ENCODE data around the gene PTPN6.

PTPN6 gene

DNA sequence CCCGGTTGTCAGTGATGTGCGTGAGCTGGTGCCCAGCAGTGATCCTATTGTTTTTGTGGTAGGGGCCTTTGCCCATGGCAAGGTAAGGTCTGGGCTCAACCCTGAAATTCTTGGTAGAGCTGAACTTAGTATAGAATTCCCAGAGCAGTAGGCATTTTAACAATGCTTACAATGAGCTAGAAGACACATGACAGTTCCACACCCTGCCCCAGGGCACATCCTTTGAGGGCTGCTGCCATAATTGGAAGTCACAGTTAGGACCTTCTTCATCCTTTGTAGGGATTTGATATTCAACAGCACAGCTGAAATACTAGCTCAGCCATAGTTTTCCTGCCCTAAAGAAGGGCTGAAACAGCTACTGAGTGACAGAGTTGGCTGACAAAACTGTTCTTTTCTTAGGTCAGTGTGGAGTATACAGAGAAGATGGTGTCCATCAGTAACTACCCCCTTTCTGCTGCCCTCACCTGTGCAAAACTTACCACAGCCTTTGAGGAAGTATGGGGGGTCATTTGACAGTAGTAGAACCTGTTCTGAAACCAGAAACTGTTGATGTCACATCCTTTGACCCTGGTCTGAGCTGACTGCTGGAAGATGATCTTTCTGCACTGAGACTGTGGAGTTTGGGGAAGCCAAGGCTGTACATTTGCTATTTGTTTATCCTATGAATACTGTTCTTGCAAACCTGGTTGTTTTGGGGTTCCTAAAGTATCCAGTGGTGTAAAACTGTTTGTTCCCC, 24.3 kb downstream of the PTPN6 start:
- DNase-seq = no peak

DNA sequence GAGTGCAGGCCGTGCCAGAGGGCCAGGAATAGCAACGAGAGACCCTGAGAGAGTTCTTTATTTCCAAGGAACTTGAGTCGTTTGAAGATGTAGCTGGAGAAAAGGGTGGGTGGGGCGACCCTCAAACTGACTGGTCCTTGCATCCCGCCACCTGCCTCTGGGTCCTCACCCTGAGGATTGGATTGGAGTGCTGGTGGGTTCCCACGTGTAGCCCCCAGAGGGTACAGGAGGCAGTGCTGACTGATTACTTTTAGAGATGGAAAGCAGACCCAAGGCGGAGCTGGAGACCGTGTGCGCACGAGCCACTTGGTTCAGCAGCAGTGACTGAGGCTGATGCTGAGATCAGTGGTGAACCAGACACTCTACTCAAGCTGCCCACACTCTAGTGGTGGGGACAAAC, 26.5 kb downstream of the PTPN6 start:
- no peak for DNase-seq

DNA sequence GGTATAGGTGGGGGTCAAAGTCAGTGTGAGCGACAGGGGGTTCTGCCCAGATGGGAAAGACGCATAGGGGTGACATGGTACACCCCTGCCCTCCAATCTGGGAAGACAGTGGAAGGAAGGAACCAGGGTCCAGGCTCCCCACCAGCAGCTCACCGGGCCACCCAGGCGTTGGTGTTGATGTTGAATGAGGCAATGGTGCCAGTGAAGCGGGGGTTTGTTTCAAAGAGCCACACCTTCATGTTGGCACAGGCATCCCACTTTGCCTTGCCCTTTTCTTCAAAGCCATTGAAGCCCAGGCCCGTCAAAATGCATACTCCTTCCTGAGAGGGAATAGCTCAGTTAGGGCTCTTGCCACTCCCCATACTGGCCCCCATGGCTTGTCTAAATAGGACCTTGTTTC, 27.0 kb downstream of the PTPN6 start:
- DNase-seq = peak in 1 of 2 experiments; percentile 21

DNA sequence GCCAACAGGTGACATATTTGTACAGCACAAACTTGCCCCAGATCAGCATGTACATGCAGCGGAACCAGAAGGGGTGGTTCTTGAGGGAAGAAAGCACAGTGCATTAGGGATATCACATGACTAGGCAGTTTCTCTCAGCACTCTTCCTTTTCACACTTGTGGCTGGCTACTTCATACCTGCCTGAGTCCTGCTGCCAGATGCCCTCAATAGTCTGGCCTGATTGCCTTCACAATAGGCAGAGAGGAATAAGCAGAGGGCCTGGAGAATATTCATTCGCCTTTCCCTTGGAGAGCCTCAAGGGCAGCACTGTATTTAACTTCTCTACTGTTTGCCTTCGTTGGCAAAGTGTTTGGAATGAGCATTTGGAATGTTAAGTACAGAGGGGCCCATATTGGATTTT, 27.5 kb downstream of the PTPN6 start:
- DNase-seq = no peak

DNA sequence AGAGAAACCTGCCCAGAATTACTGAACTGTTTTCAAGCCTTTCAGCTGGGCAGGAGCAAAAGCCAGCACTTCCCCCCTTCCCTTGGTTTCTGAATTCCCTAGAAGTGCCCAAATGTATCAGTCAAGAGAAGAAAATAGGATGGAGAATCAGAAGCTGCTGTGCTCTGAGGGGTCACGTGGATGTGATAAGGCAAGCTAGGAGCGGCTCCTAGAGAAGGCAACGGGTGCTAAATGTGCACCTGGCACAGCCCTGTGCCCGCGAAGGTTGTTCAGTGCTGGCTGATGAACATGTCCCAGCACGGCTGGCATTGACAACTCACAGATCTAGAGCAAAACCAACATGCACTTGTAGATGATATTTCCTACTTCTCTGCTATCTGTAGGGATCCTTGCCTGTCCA, 27.9 kb downstream of the PTPN6 start:
- DNase-seq = no peak

- DNase-seq = no peak
These were observed 28.3 kb downstream of the PTPN6 start for GRCh38 chr12:6979453-6979852.

GRCh38 chr12:6980075-6980474, 28.9 kb downstream of the PTPN6 start:
- no peak for DNase-seq

DNA sequence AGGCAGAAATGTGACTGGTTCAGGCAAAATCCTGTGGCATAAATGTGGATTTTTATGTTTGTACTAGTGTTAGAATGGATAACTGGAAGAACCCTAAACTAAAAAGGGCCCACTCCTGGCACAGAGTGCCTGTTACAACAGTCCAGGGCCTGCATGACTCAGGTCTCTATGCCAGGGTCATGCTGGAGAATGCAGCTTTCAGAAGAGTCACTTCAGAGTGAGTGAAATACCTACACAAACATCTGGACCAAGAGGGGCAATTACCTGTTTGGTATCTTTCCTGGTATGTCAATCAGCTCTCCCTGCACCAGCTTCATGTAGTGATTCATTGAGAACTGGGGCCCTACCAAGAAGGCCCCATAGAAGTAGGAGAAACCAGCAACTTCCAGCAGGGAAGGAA, 29.6 kb downstream of the PTPN6 start:
- DNase-seq = no peak

GRCh38 chr12:6981152-6982052, 30.2 kb downstream of the PTPN6 start:
- DNase-seq = no peak

GRCh38 chr12:6982532-6982931, 31.4 kb downstream of the PTPN6 start:
- no peak for DNase-seq

DNA sequence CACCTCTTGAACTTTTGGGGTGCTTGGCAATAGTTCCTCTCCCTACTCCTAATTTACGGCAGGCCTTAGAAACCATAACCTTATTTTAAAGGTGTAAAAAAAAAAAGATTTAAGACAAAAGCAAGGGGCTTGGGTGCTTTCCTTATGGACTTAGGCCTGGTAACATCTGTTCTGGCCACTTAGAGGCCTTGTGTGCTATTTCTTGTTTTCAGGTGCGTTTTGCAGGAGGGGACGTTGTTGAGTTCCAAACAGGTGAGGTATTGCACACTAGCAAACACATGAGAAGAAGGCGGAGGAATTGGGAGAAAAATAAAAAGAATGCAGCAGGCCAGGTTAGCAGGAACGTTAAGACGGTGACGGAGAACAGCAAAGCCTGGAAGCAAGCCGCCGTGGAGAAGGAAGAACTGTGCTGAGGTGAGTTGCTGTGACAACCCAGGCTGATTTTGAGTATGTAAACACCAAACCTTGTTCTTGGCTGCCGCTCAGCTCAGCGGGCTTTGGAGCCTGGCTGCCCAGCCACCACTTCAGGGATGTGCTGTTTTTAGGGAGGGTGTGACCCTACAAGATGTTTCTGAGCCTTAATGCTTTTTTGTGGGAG, 36.9 kb downstream of the PTPN6 start:
- no peak for DNase-seq

DNA sequence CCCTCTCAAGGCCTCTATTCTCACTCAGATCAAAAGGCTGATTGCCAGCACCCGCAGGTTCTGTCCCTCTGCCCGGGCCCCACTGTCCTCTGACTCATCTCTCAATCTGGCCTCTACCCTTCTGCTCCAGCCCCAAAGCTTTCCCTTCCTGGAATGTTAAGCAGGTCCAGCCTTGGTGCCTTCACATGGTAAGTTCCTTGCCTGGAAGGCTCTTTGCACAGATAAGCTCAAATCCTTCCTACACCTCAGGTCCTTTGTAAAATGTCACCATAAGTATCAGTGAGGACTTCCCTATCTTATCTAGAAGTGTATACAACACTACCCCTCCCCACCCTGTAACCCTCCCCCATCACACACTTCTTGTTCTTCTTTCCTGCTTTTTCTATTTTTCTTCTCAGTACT, 44.9 kb downstream of the PTPN6 start:
- no peak for DNase-seq

DNA sequence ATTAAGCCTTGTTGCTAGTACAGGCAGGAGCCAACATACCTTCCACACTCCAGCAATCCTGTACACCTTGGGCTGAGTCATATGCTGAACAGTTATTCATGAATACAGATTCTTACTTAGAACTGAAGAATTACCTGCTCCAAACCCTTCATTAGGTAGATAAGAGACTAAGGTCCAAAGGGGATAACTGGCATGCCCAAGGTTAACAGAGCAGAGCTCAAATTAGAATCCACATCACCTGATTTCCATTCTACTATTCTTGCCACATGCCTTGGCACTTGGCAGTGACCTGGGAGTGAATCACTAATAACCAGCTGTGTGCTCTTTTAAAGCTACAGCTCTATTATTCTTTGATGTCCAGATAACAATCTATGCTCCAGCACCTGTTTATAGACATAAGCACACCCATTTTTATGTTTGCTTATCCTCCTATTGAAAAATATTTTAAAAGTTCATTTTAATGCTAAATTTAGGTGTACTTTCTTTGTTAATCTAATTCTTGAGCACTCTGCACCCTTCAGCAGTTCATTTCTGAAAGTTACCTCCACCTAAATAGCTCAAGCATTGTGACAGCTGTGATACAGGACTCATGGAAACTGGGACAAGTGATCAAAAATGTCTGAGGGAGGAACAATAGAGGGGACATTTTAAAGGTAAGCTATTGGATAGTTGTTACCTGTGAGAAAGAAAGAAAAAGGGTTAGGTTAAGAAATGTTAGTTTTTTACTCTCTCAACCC, 47.7 kb downstream of the PTPN6 start:
- no peak for DNase-seq

DNA sequence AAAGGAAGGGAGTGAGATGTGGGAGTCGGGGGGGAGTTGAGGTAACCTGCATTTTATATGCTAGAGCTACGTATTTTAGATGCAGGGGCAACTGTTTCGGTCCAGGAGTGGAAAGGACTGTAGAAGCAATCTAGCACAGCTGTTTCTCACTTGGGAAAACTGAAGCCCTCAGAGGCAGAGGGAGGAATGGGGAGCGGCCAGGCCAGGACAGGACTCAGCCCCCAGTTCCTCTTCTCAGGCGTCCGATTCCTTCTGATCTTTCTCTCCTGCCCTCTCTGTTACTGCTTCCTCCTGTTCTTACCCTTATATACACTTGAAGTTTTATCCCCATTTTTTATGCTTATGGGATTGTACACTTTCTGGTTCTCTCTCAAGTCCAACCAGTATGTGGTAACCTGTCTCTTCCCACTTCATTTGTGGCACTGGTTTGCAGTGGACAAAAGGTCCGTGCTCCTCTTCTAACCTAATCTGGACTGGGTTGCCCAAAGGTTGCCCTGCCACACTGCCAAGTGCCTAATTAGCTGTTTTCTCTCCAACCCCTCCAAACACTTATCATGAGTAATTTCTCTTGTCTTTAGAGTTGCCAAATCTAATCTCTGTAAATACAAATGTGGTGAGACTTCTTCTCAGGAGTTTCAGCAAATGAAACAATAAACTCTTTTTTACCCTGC, 50.9 kb downstream of the PTPN6 start:
- no peak for DNase-seq

- no peak for DNase-seq
These were observed 53.2 kb downstream of the PTPN6 start for GRCh38 chr12:7004287-7004803.

DNA sequence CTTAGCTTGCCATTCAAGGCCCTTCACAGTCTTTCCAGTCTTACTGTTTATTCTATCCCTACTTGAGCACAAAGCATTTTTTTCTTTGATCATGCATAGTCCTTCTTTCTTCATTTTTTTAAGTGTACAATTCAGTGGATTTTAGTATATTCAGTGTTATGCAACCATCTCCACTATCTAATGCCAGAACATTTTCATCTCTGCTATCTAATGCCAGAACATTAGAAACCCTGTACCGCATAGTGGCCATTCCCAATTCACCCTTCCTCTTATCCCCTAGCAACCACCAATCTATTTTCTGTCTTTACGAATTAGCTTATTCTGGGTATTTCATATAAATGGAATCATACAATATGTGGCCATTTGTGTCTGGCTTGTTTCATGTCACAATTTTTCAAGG, 53.7 kb downstream of the PTPN6 start:
- DNase-seq = no peak

DNA sequence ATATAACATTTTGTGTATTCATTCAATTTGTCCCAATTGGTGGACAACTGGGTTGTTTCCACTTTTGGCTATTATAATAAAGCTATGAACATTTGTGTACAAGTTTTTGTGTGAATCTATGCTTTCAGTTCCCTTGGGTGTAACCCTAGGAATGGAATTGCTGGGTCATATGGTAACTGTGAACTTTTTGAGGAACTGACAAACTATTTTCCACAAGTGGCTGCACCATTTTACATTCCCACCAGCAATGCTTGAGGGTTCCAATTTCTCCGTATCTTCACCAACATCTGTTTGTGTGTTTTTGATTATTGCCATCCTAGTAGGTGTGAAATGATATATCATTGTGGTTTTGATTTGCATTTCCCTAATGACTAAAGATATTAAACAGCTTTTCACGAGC, 54.2 kb downstream of the PTPN6 start:
- DNase-seq = no peak

GRCh38 chr12:7006639-7007038, 55.5 kb downstream of the PTPN6 start:
- DNase-seq = no peak

DNA sequence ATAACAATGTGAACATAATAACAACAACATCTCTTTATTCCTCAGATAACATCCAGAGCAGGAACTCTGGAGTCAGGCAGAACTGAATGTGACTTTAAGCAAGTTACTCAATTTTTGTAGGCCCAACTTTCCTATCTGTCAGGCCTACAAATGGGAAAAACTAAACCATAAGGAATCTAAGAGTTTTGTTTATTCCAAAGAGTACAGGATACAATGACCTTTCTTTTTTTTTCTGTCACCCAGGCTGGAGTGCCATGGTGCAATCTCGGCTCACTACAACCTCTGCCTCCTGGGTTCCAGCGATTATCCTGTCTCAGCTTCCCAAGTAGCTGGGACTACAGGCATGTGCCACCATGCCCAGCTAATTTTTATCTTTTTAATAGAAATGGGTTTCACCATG, 57.7 kb downstream of the PTPN6 start:
- DNase-seq = no peak

DNA sequence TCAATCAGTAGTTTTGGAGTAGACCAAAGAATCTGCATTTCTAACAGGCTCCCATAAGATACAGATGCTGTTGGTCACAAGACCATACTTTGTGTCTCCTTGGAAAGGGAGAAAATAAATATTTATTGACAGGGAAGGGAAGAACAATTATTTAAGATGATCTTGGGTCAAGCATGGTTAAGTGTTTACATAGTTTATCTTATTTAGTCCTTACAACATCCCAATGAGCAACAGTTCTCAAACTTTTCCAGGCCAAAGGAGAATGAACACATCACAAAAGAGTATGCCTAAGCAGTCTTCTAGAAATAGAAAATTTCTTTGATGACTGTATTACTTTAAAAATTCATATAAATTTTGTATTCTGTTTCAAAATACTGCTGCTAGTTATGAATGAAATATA, 58.4 kb downstream of the PTPN6 start:
- no peak for DNase-seq
